ENCODE measurements around the gene C9orf78.

DNA sequence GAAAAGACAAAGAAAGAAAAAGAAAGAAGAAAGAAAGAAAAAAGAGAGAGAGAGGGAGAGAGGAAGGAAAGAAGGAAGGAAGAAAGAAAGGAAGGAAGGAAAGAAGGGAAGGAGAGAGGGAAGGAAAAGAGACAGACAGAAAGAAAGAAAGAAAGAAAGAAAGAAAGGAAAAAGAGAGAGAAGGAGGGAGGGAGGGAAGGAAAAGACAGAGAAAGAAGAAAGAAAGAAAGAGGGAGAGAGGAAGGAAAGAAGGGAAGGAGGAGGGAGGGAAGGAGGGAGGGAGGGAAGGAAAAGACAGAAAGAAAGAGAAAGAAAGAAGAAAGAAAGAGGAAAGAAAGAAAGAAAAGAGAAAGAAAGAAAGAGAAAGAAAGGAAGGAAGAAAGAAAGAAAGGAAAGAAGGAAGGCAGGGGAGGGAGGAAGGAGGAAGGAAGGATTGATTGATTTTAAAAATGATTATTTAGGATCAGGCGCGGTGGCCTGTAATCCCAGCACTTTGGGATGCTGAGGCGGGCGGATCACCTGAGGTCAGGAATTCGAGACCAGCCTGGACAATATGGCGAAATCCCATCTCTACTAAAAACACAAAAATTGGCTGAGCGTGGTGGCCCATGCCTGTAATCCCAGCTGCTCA, 55.4 kb downstream of the C9orf78 start:
- TF ChIP-seq, protein P1, sequence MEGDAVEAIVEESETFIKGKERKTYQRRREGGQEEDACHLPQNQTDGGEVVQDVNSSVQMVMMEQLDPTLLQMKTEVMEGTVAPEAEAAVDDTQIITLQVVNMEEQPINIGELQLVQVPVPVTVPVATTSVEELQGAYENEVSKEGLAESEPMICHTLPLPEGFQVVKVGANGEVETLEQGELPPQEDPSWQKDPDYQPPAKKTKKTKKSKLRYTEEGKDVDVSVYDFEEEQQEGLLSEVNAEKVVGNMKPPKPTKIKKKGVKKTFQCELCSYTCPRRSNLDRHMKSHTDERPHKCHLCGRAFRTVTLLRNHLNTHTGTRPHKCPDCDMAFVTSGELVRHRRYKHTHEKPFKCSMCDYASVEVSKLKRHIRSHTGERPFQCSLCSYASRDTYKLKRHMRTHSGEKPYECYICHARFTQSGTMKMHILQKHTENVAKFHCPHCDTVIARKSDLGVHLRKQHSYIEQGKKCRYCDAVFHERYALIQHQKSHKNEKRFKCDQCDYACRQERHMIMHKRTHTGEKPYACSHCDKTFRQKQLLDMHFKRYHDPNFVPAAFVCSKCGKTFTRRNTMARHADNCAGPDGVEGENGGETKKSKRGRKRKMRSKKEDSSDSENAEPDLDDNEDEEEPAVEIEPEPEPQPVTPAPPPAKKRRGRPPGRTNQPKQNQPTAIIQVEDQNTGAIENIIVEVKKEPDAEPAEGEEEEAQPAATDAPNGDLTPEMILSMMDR (IDR thresholded peaks at IDR 0.05), result no peak
- TF ChIP-seq POLR2A (IDR thresholded peaks at IDR 0.05), result no peak
